ENCODE results near the gene DNAJC2.

- TF ChIP-seq, protein P1, sequence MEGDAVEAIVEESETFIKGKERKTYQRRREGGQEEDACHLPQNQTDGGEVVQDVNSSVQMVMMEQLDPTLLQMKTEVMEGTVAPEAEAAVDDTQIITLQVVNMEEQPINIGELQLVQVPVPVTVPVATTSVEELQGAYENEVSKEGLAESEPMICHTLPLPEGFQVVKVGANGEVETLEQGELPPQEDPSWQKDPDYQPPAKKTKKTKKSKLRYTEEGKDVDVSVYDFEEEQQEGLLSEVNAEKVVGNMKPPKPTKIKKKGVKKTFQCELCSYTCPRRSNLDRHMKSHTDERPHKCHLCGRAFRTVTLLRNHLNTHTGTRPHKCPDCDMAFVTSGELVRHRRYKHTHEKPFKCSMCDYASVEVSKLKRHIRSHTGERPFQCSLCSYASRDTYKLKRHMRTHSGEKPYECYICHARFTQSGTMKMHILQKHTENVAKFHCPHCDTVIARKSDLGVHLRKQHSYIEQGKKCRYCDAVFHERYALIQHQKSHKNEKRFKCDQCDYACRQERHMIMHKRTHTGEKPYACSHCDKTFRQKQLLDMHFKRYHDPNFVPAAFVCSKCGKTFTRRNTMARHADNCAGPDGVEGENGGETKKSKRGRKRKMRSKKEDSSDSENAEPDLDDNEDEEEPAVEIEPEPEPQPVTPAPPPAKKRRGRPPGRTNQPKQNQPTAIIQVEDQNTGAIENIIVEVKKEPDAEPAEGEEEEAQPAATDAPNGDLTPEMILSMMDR (conservative IDR thresholded peaks at IDR 0.05 in 1 of 2, IDR thresholded peaks at IDR 0.05 in 1 of 2; ENCODE audit: extremely low read depth in 1 of 2, insufficient read depth in 1 of 2, low read depth in 1 of 2, low read length in 2 of 2): no peak
- TF ChIP-seq EZH2 (IDR thresholded peaks at IDR 0.05; ENCODE audit: borderline replicate concordance, low read length): no peak
These were observed 46.8 kb downstream of the DNAJC2 start for GRCh38 chr7:103297837-103298179.
